HUES48 (cell line): ENCODE results near the gene FAM83D.

Experiments used
- H3K27ac ChIP-seq: one replicate; pipeline ENCODE4 v1.7.0; 2013; ENCODE audit warnings: low read depth, low read length, inconsistent platforms
- H3K27me3 ChIP-seq: 2 replicates; pipeline ENCODE4 v1.6.1; 2013; ENCODE audit warnings: mild to moderate bottlenecking, low read length; ENCODE audit not compliant: control insufficient read depth, insufficient read depth
- H3K36me3 ChIP-seq: 2 replicates; pipeline ENCODE4 v1.6.1; 2013; ENCODE audit warnings: low read length; ENCODE audit not compliant: control insufficient read depth, insufficient read depth
- H3K4me1 ChIP-seq: 2 replicates; pipeline ENCODE4 v1.6.1; 2013; ENCODE audit warnings: mild to moderate bottlenecking, low read length; ENCODE audit not compliant: control insufficient read depth, insufficient read depth
- H3K4me3 ChIP-seq: 2 replicates; pipeline ENCODE4 v1.5.1; 2013; ENCODE audit warnings: mild to moderate bottlenecking, low read depth, low read length
- H3K9ac ChIP-seq: 2 replicates; pipeline ENCODE4 v1.6.1; 2013; ENCODE audit warnings: mild to moderate bottlenecking, low read depth, low read length, moderate library complexity
- H3K9me3 ChIP-seq: 2 replicates; pipeline ENCODE4 v1.6.1; 2013; ENCODE audit warnings: low read length; ENCODE audit not compliant: control insufficient read depth, insufficient read depth

FAM83D gene

DNA sequence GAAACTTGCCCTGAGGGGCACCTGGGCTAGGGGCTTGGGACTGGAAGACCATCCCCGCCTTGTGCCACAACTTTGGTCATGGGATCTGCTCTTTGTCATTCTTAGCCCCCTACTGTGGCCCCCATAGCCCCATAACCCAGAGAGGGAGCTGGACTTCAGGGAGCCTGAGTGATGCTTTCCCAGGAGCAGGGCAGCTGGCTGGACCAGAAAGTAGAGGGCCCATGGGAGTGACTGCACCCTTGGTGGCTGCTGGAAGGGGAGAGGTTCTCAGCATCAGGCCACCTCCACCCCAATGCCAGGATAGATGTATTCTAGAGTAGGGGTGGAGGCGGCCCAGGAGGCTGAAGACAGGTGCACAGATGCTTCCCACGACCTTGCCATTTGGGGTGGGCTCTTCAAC lies 5.8 kb upstream of the FAM83D start:
- H3K36me3 ChIP-seq = no peaks in the 10 kb centered on the region
- H3K27me3 ChIP-seq = no peaks in the 10 kb centered on the region
- H3K9me3 ChIP-seq = no peaks in the 10 kb centered on the region
- H3K4me3 ChIP-seq = no peak overlapping the region
- no peak overlapping the region for H3K9ac ChIP-seq
- H3K27ac ChIP-seq = no peak overlapping the region
- H3K4me1 ChIP-seq = no peaks in the 10 kb centered on the region

DNA sequence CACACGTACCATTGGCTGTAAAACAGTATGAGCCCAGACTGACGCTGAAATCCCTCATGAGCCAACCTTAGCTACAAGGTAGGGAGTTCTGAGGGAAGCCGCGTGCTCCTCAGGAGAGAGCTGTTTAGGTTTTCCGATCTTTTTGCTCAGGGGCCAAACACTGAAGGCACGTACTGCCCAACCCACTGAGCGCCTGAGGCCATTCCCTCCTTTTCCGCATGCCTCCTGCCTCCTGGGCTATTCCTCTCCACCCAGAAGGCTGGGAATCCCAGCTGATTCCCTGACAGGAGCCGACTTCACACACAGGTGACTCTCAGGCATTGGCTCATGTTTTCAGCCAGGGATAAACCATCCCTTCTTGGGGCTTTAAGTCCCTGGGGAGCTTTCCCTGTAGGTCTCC lies 5.4 kb upstream of the FAM83D start:
- Histone ChIP-seq H3K27ac (no peak overlapping the region), H3K36me3 (no peaks in the 10 kb centered on the region), H3K27me3 (no peaks in the 10 kb centered on the region), H3K4me1 (no peaks in the 10 kb centered on the region), H3K4me3 (no peak overlapping the region), H3K9ac (no peak overlapping the region), H3K9me3 (no peaks in the 10 kb centered on the region)

DNA sequence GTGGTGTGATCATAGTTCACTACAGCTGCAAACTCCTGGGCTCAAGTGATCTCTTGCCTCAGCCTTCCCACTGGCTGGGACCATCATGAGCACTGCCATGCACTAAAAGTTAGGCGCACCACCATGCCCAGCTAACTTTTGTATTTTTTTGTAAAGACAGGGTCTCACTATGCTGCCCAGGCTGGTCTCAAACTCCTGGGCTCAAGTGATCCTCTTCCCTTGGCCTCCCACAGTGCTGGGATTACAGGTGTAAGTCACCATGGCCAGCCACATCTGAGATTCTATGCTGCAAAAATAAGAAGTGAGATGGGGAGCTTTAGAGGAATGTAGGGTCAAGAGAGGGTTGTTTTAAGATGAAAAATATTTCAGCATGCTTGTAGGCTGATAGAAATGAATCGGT lies 1.5 kb upstream of the FAM83D start:
- Histone ChIP-seq H3K9ac (no peak overlapping the region), H3K36me3 (peaks cover 10% of the 10 kb centered on the region; the same call in 1 of the 2 replicates), H3K27ac (no peak overlapping the region), H3K27me3 (no peaks in the 10 kb centered on the region), H3K9me3 (no peaks in the 10 kb centered on the region), H3K4me3 (no peak overlapping the region), H3K4me1 (peaks cover 10% of the 10 kb centered on the region; the same call in 1 of the 2 replicates)

DNA sequence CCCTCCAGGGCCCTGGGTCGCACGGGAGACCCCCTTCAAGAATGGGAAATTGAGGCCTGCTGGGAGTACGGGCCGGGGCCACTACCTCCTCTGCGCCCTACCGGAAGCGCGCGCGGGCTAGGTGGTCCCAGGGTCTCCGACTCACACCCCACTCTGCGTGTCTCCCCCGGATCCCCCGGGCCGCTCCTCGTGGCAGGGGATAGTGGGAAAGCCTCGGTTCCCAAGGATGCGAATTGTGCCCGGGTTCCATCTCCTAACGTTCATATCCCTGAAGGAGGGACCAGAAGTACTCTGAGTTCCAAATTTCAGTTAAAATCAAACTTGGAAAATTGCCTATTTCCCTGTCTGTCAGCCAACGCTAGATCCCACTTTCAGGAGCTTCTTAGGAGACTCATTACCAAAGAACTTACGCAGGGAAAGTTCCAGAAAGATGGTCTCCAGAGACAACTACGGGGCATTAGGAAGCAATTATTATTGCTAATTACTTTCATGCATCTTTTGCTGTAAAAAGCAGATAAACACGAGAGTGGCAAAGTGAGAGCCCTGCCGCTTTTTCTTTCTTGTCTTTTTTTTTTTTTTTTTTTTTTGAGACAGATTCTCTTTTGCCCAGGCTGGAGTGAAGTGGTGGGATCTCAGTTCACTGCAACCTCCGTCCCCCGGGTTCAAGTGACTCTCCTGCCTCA lies 858 bp downstream of the FAM83D start:
- Histone ChIP-seq H3K4me3 (peak overlapping the region; percentile 96), H3K27ac (peak overlapping the region; percentile 70), H3K36me3 (peaks cover 16% of the 10 kb centered on the region; the same call in 1 of the 2 replicates), H3K27me3 (no peaks in the 10 kb centered on the region), H3K4me1 (peaks cover 10% of the 10 kb centered on the region; the same call in 1 of the 2 replicates), H3K9ac (peak overlapping the region; percentile 85), H3K9me3 (no peaks in the 10 kb centered on the region)

DNA sequence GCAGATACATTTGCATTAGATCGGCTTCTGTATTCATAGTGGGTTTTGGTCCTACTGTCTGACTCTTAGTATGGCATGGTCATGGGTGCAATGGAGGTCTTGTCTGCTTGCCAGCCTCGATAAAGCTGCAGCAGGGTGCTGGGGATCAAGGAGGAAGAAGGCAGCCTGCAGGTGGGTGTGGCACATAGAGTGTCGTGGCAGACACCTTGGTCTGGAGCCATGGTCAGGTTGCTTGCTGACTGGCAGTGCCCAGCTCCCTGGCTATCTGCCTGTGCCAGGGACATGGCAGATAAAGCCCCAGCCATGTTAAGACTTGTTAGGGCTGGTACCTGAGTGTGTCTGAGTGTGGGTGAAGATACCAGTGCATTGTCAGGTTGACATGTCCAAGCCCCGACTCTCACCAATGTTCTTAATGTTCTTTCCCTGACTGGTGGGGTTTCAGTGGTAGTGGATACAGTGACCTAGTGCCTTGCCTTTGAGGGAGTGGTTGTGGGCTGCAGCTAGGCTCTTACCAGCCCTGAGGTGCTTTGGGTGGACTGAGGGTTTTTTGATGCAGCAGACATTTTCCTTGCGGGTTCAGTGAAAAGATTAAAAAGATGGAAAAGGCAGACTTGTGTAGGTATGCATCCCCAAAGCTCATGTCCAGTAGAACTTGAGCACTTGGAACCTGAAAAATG lies 1.8 kb downstream of the FAM83D start:
- Histone ChIP-seq H3K27me3 (no peaks in the 10 kb centered on the region), H3K9me3 (no peaks in the 10 kb centered on the region), H3K4me3 (peak overlapping the region; percentile 96), H3K9ac (no peak overlapping the region; the same call in 1 of the 2 replicates), H3K27ac (no peak overlapping the region), H3K4me1 (peaks cover 10% of the 10 kb centered on the region; the same call in 1 of the 2 replicates), H3K36me3 (peaks cover 16% of the 10 kb centered on the region; the same call in 1 of the 2 replicates)

DNA sequence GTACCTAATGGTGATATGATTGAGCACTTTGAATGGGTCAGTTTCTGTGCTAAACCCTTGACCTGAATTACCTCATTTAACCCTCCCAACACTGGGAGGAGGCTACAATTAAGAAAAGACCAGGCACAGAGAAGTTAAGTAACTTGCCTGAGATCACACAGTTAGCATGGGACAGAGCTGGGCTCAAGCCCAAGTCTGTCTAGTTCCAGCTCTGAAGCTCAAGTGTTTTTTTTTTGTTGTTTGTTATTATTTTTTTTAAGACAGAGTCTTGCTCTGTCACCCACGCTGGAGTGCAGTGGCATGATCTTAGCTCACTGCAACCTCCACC lies 4.0 kb downstream of the FAM83D start:
- H3K27ac ChIP-seq = no peak overlapping the region

DNA sequence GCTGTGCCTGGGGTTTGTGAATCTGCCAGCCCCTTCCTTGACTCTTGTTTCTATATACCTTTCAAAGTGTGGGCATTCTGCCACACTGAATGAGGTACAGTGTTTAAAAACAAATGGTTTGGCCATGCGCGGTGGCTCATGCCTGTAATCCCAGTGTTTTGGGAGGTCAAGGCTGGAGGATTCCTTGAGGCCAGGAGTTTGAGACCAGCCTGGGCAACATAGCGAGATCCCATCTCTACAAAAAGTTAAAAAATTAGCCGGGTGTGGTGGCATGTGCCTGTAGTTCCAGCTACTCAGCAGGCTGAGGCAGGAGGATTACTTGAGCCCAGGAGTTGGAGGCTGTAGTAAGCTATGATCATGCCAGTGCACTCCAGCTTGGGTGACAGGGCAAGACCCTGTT lies 5.8 kb downstream of the FAM83D start:
- Histone ChIP-seq H3K4me3 (no peak overlapping the region), H3K9me3 (no peaks in the 10 kb centered on the region), H3K27me3 (no peaks in the 10 kb centered on the region), H3K27ac (no peak overlapping the region), H3K9ac (no peak overlapping the region), H3K36me3 (peaks cover 32% of the 10 kb centered on the region; the same call in 1 of the 2 replicates), H3K4me1 (peaks cover 10% of the 10 kb centered on the region; the same call in 1 of the 2 replicates)

More for the DNA sequence above, 4.0 kb downstream of the FAM83D start:
- H3K27me3 ChIP-seq = no peaks in the 10 kb centered on the region
- H3K9ac ChIP-seq = no peak overlapping the region
- peaks cover 10% of the 10 kb centered on the region; the same call in 1 of the 2 replicates for H3K4me1 ChIP-seq
- H3K4me3 ChIP-seq = no peak overlapping the region
- peaks cover 22% of the 10 kb centered on the region; the same call in 1 of the 2 replicates for H3K36me3 ChIP-seq
- H3K9me3 ChIP-seq = no peaks in the 10 kb centered on the region

DNA sequence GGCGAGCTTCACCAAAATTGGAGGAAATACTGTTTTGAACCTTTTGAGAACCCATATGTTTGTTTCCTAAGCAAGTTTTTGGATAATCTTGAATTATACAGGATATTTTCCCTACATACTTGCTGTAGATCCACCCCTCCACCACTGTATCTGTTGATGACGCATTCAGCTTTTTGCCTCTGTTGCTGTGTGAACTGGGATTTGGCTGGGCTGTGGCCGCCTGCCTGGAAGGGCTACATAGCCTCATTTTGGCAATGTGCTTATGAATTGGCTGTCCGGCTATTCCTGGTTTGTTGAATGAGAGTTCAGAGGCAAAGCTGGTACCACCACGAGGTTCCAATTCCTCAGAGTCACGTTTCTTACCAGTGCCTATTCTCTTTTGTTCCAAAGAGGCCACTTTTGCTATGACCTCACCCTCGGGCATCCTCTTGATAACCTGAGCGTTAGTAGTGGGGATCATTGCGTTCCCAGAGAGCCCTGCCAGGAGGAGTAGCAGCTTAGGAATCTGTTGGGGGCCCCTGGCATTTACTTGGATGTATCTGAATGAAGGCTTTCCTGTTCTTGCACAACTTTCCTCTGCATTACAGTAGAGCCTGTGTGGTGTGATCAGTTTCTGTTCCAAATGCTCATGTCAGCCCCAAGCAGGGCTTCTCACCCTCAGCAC lies 6.4 kb downstream of the FAM83D start:
- H3K9ac ChIP-seq = no peak overlapping the region
- no peak overlapping the region for H3K4me3 ChIP-seq
- H3K27me3 ChIP-seq = no peaks in the 10 kb centered on the region
- peaks cover 32% of the 10 kb centered on the region; the same call in 1 of the 2 replicates for H3K36me3 ChIP-seq
- H3K9me3 ChIP-seq = no peaks in the 10 kb centered on the region
- H3K4me1 ChIP-seq = peaks cover 10% of the 10 kb centered on the region; the same call in 1 of the 2 replicates
- no peak overlapping the region for H3K27ac ChIP-seq

DNA sequence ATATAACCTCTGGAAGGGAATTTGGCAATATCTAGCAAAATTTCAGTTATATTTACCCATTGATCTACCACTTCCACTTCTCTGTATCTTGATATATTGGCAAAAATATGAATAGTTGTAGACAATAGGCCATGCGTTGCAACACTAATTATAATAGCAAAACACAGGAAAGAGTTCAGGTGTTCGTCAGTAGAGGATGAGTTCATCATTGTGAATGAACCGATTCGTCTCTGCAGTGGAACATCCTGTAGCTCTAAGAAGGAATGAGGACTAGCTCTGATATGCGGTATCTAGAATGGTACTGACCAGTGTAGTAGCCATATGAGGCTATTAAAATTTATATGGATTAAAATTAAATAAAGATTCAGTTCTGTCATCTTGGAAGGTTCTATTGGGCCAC lies 8.3 kb downstream of the FAM83D start:
- no peaks in the 10 kb centered on the region for H3K4me1 ChIP-seq

DNA sequence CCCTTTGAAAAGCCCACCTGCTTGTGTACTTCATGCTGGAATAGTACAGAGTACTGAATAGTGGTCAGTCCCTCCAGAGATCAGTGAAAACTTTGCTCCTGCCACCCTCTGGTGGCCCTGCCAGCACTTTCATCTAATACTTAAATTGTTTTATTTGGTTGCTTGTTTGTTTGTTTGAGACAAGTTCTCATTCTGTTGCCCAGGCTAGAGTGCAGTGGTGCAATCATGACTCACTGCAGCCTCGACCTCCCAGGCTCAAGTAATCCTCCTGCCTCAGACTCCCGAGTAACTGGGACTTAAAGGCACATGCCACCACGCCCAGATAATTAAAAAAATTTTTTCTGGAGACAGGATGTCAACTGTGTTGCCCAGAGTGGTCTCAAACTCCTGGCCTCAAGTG lies 9.1 kb downstream of the FAM83D start:
- H3K36me3 ChIP-seq = peaks cover 34% of the 10 kb centered on the region
- no peak overlapping the region for H3K27ac ChIP-seq
- H3K4me3 ChIP-seq = no peak overlapping the region
- no peak overlapping the region for H3K9ac ChIP-seq
- no peaks in the 10 kb centered on the region for H3K27me3 ChIP-seq
- H3K9me3 ChIP-seq = no peaks in the 10 kb centered on the region
- H3K4me1 ChIP-seq = no peaks in the 10 kb centered on the region

More for the DNA sequence above, 8.3 kb downstream of the FAM83D start:
- no peak overlapping the region for H3K4me3 ChIP-seq
- no peak overlapping the region for H3K9ac ChIP-seq
- peaks cover 39% of the 10 kb centered on the region for H3K36me3 ChIP-seq
- no peak overlapping the region for H3K27ac ChIP-seq
- H3K9me3 ChIP-seq = no peaks in the 10 kb centered on the region
- H3K27me3 ChIP-seq = no peaks in the 10 kb centered on the region

DNA sequence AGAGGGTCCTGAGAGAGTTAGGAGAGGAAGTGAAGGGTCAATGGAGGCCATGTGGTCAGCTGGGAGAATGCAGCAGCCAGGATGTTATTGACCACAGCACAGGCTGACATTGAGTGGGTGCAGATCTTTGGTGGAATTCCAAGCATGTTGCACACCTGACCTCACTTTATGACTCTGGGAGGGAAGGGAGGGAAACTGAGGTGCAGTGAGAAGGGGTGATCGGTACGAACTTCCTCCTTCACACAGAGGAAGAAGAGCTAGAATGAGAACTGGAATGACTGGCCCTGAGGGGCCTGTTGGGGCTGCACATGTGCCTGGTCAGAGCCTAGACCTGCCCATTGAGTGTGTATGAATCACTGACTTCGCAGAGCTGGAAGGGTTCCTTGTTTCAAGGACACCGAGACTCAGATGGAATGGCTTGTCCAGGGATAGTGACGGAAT lies 9.8 kb downstream of the FAM83D start:
- Histone ChIP-seq H3K36me3 (peaks cover 38% of the 10 kb centered on the region), H3K4me3 (no peak overlapping the region), H3K9ac (no peak overlapping the region), H3K27ac (no peak overlapping the region), H3K9me3 (no peaks in the 10 kb centered on the region), H3K27me3 (no peaks in the 10 kb centered on the region), H3K4me1 (no peaks in the 10 kb centered on the region)
